Panc1 (cell line): Measurements from ENCODE around the gene KDM2B. TPM values are rescaled to one million over a fixed set of nuclear protein-coding genes. Genes with fewer than 3 reads are reported as not detected.
A peak's percentile ranks its signal among the peaks of the same experiment; 100 is the strongest.

Experiments used
- ATAC-seq: fragments of 200-7000 bp; cut with Tn5 transposase; 2 replicates; pipeline ENCODE4 v1.9.1; 2020; ENCODE audit warnings: mild to moderate bottlenecking, moderate library complexity
- BruUV-seq: library from RNA; stranded (reverse); fragments of 400-500 nt; replicated peaks from 2 replicates; lab custom pipeline; 2021; lab: Mats Ljungman, UMichigan
- CTCF ChIA-PET: fragments of 300-600 bp; sonication (Branson Sonifier 250); formaldehyde crosslinking; loops from one replicate; lab custom pipeline; 2022; ENCODE audit warnings: antibody characterized with exemption; lab: Charles Lee
- POLR2A ChIA-PET: fragments of 300-600 bp; sonication (Branson Sonifier 250); formaldehyde crosslinking; loops from one replicate; lab custom pipeline; 2022; ENCODE audit warnings: antibody characterized with exemption; lab: Charles Lee
- DNase-seq: peaks from one replicate; pipeline ENCODE4 v3.0.0-alpha.2; 2010; ENCODE audit warnings: low read depth, low spot score
- H3K27ac ChIP-seq: 2 replicates; pipeline ENCODE4 v1.5.1; 2011; ENCODE audit warnings: mild to moderate bottlenecking, low read length, inconsistent platforms
- H3K27me3 ChIP-seq: fragments of 200-500 bp; sonication (Bioruptor generic); 2 replicates; pipeline ENCODE4 v1.6.0; 2014; ENCODE audit warnings: low read length, inconsistent platforms; ENCODE audit not compliant: control insufficient read depth, insufficient read depth
- H3K36me3 ChIP-seq: fragments of 200-500 bp; sonication (Bioruptor generic); 2 replicates; pipeline ENCODE4 v1.5.1; 2014; ENCODE audit warnings: inconsistent platforms, mild to moderate bottlenecking, low read length, moderate library complexity; ENCODE audit not compliant: control insufficient read depth, insufficient read depth
- H3K4me1 ChIP-seq: 2 replicates; pipeline ENCODE4 v1.5.1; 2011; ENCODE audit warnings: inconsistent platforms, mild to moderate bottlenecking, low read length, moderate library complexity; ENCODE audit not compliant: control insufficient read depth, insufficient read depth
- H3K4me3 ChIP-seq, 2 experiments: 2 replicates each; pipeline ENCODE4 v1.5.1; 2011 to 2012; ENCODE audit warnings: low read depth in 2 of 2, low read length in 2 of 2, mild to moderate bottlenecking in 2 of 2, inconsistent platforms in 1 of 2, moderate library complexity in 1 of 2
- H3K9me3 ChIP-seq: fragments of 200-500 bp; sonication (Bioruptor generic); 2 replicates; pipeline ENCODE4 v1.5.1; 2014; ENCODE audit warnings: low read depth, mild to moderate bottlenecking, inconsistent platforms, low read length, moderate library complexity; ENCODE audit not compliant: control insufficient read depth, insufficient read depth
- CTCF ChIP-seq: fragments of 450-650 bp; IDR thresholded peaks from 2 replicates; pipeline ENCODE4 v1.5.1; 2017; ENCODE audit warnings: mild to moderate bottlenecking
- POLR2AphosphoS5 ChIP-seq: IDR thresholded peaks from 2 replicates; pipeline ENCODE4 v1.6.1; 2012; ENCODE audit warnings: mild to moderate bottlenecking, low read depth, low read length, moderate library complexity
- REST ChIP-seq, 2 experiments: IDR thresholded peaks; 2 replicates each; pipeline ENCODE4 v1.6.1; 2011 to 2012; ENCODE audit warnings: low read depth in 2 of 2, control low read depth in 1 of 2, low read length in 1 of 2, mild to moderate bottlenecking in 1 of 2, moderate library complexity in 1 of 2; ENCODE audit not compliant: insufficient read depth in 1 of 2
- SIN3A ChIP-seq: IDR thresholded peaks from 2 replicates; pipeline ENCODE4 v1.6.1; 2012; ENCODE audit warnings: low read depth, mild to moderate bottlenecking, low read length, moderate library complexity, borderline replicate concordance; ENCODE audit not compliant: insufficient read depth
- TCF7L2 ChIP-seq: IDR thresholded peaks from 2 replicates; pipeline ENCODE4 v1.6.1; 2011; ENCODE audit warnings: mild to moderate bottlenecking, low read depth, low read length, inconsistent platforms
- in situ Hi-C: cut with HindIII; loops from 2 replicates; pipeline ENCODE4 v1.10.0; 2016; ENCODE audit warnings: low sequenced_read_pairs, low pct_unique_long_range_greater_than_20kb
- intact Hi-C: fragments of 100-400 bp; cut with micrococcal nuclease; formaldehyde crosslinking; loops from one replicate; pipeline ENCODE4 v1.10.0; 2022; ENCODE audit not compliant: unreplicated experiment
- total RNA-seq: library from RNA; stranded (reverse); gene quantifications from one replicate; pipeline ENCODE4 v1.2.1, GENCODE V29; 2021; ENCODE audit not compliant: unreplicated experiment

The KDM2B gene
- total RNA-seq, 1 experiment from 2014 or later: 27.5 TPM

DNA sequence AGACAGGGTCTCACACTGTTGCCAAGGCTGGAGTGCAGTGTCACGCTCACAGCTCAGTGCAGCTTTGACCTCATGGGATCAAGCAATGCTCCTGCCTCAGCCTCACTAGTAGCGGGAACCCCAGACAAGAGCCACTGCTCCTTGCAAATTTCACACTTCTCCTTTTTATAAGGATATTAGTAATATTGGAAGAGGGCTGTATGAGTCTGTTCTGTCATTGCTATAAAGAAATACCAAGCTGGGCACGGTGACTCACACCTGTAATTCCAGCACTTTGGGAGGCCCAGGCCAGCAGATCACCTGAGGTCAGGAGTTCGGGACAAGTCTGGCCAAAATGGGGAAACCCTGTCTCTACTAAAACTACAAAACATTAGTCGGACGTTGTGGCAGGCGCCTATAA is 32.6 kb upstream of the KDM2B start:
- no peak for DNase-seq
- TF ChIP-seq REST (IDR thresholded peaks at IDR 0.05; ENCODE audit: insufficient read depth in 1 of 2, low read depth in 2 of 2, low read length in 1 of 2): no peak
- TF ChIP-seq POLR2AphosphoS5: no peak
- no peak for TF ChIP-seq SIN3A
- TF ChIP-seq CTCF: no peak
- TF ChIP-seq TCF7L2: no peak
- no peaks in the 10 kb centered on the region for H3K4me1 ChIP-seq
- ChIA-PET CTCF (no interaction called here), POLR2A (no interaction called here)
- H3K27me3 ChIP-seq: no peaks in the 10 kb centered on the region
- intact Hi-C loops (no loop called here), in situ Hi-C loops (no loop called here)
- H3K36me3 ChIP-seq: no peaks in the 10 kb centered on the region
- H3K9me3 ChIP-seq: no peaks in the 10 kb centered on the region
- no peak for ATAC-seq
- H3K4me3 ChIP-seq: no peak overlapping the region
- BruUV-seq: no TSS peak
- H3K27ac ChIP-seq: no peak overlapping the region

GRCh38 chr12:121611306-121611705 is 30.5 kb upstream of the KDM2B start:
- POLR2A ChIA-PET: no interaction called here
- ATAC-seq (peak; percentile 76), DNase-seq (no peak)
- H3K27ac ChIP-seq: no peak overlapping the region
- TF ChIP-seq POLR2AphosphoS5 (no peak), CTCF (no peak), REST (IDR thresholded peaks at IDR 0.05; ENCODE audit: insufficient read depth in 1 of 2, low read depth in 2 of 2, low read length in 1 of 2) (no peak), SIN3A (no peak)
- H3K4me3 ChIP-seq: no peak overlapping the region
- no peaks in the 10 kb centered on the region for H3K9me3 ChIP-seq
- no TSS peak for BruUV-seq
- in situ Hi-C loops (no loop called here), intact Hi-C loops (no loop called here)
- CTCF ChIA-PET: interaction anchor here (1.7 kb wide), 1 partner anchor 59 kb away, joined by 9 read pairs; no protein-coding TSS in a partner anchor
- no peaks in the 10 kb centered on the region for H3K36me3 ChIP-seq
- H3K4me1 ChIP-seq: no peaks in the 10 kb centered on the region
- H3K27me3 ChIP-seq: no peaks in the 10 kb centered on the region
